GM21723 (cell line): ENCODE results near the gene POGLUT2.

Experiments used
- ATAC-seq: cut with Tn5 transposase; IDR thresholded peaks from one replicate; pipeline ENCODE4 v1.9.1; 2021; ENCODE audit warnings: mild to moderate bottlenecking, moderate library complexity; ENCODE audit not compliant: unreplicated experiment

Gene POGLUT2

GRCh38 chr13:102770435-102770834, 28.3 kb downstream of the POGLUT2 start:
- no peak for ATAC-seq

GRCh38 chr13:102769679-102770078, 29.1 kb downstream of the POGLUT2 start:
- ATAC-seq = no peak

- no peak for ATAC-seq
Measured at GRCh38 chr13:102768909-102769308, 29.9 kb downstream of the POGLUT2 start.

GRCh38 chr13:102763741-102764140, 35.0 kb downstream of the POGLUT2 start:
- no peak for ATAC-seq

- no peak for ATAC-seq
Measured at GRCh38 chr13:102761071-102761470, 37.7 kb downstream of the POGLUT2 start.

GRCh38 chr13:102758842-102759241, 39.9 kb downstream of the POGLUT2 start:
- ATAC-seq = no peak

- no peak for ATAC-seq
Measured at GRCh38 chr13:102757006-102757405, 41.8 kb downstream of the POGLUT2 start.

GRCh38 chr13:102751886-102752285, 46.9 kb downstream of the POGLUT2 start:
- no peak for ATAC-seq

- ATAC-seq = no peak
Measured at GRCh38 chr13:102742506-102742905, 56.3 kb downstream of the POGLUT2 start.

- ATAC-seq = no peak
Measured at GRCh38 chr13:102742101-102742500, 56.7 kb downstream of the POGLUT2 start.
